Stimulated activated CD8-positive, alpha-beta memory T cell treated with anti-CD3 and anti-CD28 coated beads, Interleukin-4, amount 100 ng/mL, for 4 hours (primary cell): ENCODE results near the gene MAP2K6.

Experiments used
- DNase-seq, 2 donors: peaks; one replicate each; pipeline ENCODE4 v3.0.0-alpha.2; 2020; ENCODE audit warnings: low read depth in 2 of 2, low spot score in 1 of 2

MAP2K6 gene

GRCh38 chr17:69486779-69487637, 72.5 kb downstream of the MAP2K6 start:
- no peak for DNase-seq

- no peak for DNase-seq
These were observed 74.8 kb downstream of the MAP2K6 start for GRCh38 chr17:69489313-69489712.

- no peak for DNase-seq
These were observed 78.0 kb downstream of the MAP2K6 start for GRCh38 chr17:69492410-69493071.

GRCh38 chr17:69495787-69496186, 81.3 kb downstream of the MAP2K6 start:
- DNase-seq: no peak

DNA sequence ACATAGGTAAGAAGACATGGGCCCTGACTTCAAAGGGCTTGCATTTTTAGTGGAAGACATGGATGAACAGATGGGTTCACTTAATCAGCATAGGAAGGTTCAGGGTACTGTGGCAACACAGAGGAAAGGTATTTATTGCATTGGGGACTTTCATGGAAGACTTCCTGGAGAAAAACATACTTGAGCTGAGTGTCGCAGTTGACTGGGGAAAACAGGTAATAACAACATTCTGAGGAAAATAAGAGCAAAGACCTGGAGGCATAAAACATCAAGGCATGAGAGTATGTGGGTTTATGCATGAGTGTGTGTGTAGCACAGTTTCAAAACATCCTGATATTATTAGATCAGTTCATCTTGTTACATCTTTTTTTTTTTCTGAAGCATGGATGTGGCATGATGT, 82.7 kb downstream of the MAP2K6 start:
- no peak for DNase-seq

GRCh38 chr17:69499318-69499717, 84.8 kb downstream of the MAP2K6 start:
- no peak for DNase-seq

- DNase-seq: no peak
These were observed 86.5 kb downstream of the MAP2K6 start for GRCh38 chr17:69500911-69501429.

GRCh38 chr17:69501591-69502468, 87.3 kb downstream of the MAP2K6 start:
- DNase-seq: no peak

DNA sequence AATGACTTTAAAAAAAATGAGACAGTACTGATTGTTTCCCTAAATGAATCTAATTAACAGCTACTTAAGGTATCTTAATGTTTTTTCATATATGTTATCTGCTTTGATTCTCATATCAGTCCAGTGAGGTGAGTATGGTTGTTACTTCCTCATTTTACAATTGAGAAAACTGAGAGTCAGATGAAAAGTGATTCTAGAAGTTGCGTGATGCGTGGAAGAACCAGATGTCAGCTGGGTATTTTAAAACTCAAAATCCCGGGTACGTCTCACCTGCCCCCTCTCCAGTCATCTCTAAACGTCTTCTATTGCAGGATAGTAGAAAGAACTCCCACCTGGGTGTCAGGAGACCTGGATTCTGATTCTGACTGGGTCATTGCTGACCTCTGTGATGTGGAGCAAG, 89.2 kb downstream of the MAP2K6 start:
- DNase-seq: no peak

- DNase-seq: no peak
These were observed 91.2 kb downstream of the MAP2K6 start for GRCh38 chr17:69505740-69506139.

- no peak for DNase-seq
These were observed 92.0 kb downstream of the MAP2K6 start for GRCh38 chr17:69506489-69506888.

DNA sequence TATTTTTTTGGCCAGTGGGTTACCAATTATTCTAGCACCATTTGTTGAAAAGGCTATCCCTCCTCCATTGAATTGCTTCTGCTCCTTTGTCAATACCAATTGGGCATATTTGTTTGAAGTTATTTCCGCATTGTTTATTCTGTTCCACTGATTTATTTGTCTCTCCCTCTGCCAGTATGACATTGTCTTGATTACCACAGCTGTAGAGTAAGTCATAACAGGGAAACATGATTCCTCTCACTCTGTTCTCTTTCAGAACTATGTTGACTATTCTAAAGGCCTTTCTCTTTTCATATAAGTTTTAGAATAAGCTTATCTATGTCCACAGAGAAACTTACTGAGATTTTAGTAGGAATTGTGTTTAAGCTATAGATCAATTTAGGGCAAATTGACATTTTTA, 94.3 kb downstream of the MAP2K6 start:
- no peak for DNase-seq

DNA sequence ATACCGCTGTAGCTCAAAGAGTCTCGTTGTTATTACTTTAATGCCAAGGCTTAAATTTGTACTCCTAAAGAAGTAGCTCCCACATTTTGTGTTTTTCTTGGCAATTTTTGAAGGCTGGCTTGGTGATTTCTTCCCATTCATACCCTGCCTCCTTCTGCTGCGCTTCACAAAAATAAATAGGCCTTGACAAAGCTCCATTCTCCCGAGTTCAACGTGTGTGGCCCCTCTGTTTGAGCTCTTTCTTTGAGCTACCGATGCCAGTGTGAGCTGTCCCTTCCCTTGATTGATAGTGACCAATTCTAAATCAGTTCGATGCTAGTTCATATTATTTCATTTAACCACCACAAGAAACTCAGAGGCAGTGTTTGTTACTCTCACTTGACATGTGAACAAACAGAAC, 96.8 kb downstream of the MAP2K6 start:
- no peak for DNase-seq

DNA sequence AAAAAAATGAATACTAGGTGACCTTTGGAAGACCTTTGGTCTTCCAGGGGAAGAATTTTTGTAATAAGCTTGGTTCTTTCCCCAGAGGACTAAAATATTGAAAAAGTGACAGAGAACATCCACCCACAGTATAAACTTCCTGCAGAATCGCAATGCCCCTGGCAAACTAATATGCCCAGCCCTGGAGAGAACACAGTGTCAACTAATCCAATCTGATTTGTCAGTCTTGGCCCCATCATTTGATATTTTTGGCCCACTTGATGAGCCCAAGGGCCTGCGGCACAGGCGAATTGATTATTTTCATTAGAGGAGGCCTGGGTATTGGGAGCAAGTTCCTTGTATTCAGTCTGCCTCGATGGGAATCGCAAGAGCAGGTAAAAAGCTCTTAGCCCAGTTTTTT, 98.4 kb downstream of the MAP2K6 start:
- no peak for DNase-seq

DNA sequence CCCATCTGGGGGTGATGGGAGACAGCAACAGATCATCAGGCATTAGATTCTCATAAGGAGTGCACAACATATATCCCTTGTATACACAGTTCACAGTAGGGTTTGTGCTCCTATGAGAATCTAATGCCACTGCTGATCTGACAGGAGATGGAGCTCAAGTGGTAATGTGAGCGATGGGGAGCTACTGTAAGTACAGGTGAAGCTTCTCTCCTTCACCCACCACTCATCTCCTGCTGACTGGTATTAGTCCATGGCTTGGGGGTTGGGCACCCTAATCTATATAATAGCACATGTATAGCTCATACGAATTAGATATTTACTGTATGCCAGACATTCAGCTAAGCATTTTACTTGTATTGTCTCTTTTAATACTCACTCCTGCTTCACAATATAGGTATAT, 101.7 kb downstream of the MAP2K6 start:
- DNase-seq: no peak

- no peak for DNase-seq
These were observed 102.4 kb downstream of the MAP2K6 start for GRCh38 chr17:69516911-69517310.

DNA sequence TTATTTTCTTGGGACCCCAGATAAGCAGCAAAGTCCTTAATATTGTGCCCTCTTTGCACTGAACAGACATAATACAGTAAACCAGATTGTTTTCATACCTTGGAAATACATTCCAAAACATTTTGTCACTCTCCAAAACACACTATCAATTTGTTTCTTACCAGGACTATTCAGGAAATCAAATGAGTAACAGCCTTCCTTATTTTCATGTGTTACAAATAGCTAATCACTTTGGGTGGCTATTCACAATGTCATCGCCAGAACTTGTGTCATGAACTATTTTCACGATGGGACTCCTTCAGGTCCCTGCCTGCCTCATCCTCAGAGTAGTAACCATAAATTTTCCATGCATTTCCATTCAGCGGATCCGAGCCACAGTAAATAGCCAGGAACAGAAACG, 104.5 kb downstream of the MAP2K6 start:
- no peak for DNase-seq

- DNase-seq: no peak
These were observed 108.9 kb downstream of the MAP2K6 start for GRCh38 chr17:69523244-69523861.

GRCh38 chr17:69524854-69525253, 110.4 kb downstream of the MAP2K6 start:
- no peak for DNase-seq

- no peak for DNase-seq
These were observed 111.7 kb downstream of the MAP2K6 start for GRCh38 chr17:69525920-69526841.
